GM18858 (cell line): ENCODE results near the gene TROAP.
"Not testable (repeated sequence)": the region's sequence is repeated elsewhere in the genome, so short reads cannot be mapped to it uniquely, and the experiment has no call there.

Experiments
- ATAC-seq: cut with Tn5 transposase; IDR thresholded peaks from one replicate; pipeline ENCODE4 v1.9.1; 2021; ENCODE audit not compliant: unreplicated experiment

Gene TROAP

DNA sequence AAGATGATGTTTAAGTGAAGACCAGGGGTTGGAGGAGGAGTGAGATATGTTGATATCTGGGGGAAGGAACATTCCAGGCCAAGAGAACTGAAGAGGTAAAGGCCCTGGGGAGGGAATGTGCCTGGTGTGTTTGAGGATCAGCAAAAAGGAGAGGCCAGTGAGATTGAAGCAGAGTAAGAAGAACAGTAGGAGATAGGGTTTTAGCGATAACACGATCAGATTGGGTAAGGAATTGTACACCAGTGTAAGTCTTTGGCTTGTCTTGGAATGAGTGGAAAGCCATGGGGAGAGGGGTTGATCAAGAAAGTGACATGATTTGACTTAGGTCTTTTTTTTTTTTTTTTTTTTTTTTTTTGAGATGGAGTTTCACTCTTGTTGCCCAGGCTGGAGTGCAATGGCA lies 4.8 kb downstream of the TROAP start:
- ATAC-seq: no peak

DNA sequence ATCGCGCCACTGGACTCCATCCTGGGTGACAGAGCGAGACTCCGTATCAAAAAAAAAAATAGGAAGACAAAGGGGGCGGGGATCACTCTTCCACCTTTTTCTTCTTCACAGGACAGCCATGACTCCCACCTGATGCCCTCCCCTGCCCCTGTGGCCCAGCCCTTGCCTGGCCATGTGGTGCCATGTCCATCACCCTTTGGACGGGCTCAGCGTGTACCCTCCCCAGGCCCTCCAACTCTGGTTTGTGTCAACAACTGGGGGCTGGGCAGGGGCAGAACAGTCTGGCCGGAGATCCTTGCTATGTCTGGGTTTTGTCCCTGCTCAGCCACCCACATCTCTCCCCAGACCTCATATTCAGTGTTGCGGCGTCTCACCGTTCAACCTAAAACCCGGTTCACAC lies 5.8 kb downstream of the TROAP start:
- no peak for ATAC-seq

DNA sequence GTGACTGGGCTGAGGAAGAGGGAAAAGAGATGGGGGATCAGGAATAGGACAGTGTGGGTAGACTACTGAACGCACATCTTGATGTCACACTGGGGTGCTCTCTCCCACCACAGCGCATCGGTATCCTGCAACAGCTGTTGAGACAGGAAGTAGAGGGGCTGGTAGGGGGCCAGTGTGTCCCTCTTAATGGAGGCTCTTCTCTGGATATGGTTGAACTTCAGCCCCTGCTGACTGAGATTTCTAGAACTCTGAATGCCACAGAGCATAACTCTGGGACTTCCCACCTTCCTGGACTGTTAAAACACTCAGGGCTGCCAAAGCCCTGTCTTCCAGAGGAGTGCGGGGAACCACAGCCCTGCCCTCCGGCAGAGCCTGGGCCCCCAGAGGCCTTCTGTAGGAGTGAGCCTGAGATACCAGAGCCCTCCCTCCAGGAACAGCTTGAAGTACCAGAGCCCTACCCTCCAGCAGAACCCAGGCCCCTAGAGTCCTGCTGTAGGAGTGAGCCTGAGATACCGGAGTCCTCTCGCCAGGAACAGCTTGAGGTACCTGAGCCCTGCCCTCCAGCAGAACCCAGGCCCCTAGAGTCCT lies 7.1 kb downstream of the TROAP start:
- no peak for ATAC-seq

DNA sequence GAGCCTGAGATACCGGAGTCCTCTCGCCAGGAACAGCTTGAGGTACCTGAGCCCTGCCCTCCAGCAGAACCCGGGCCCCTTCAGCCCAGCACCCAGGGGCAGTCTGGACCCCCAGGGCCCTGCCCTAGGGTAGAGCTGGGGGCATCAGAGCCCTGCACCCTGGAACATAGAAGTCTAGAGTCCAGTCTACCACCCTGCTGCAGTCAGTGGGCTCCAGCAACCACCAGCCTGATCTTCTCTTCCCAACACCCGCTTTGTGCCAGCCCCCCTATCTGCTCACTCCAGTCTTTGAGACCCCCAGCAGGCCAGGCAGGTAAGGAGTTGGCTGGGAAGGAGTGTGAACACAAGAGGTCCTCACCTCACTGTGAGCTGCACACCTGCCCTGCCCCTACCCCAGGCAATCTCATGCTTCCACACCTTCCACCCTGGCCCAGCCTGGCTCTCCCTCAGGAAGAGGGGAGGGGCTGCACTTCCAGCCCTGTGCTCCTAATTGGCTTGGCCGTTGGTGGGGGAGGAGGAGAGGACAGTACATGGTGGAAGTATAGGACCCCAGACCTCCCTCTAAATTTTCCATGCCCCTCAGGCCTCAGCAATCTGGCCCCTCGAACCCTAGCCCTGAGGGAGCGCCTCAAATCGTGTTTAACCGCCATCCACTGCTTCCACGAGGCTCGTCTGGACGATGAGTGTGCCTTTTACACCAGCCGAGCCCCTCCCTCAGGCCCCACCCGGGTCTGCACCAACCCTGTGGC lies 7.8 kb downstream of the TROAP start:
- ATAC-seq: no peak

DNA sequence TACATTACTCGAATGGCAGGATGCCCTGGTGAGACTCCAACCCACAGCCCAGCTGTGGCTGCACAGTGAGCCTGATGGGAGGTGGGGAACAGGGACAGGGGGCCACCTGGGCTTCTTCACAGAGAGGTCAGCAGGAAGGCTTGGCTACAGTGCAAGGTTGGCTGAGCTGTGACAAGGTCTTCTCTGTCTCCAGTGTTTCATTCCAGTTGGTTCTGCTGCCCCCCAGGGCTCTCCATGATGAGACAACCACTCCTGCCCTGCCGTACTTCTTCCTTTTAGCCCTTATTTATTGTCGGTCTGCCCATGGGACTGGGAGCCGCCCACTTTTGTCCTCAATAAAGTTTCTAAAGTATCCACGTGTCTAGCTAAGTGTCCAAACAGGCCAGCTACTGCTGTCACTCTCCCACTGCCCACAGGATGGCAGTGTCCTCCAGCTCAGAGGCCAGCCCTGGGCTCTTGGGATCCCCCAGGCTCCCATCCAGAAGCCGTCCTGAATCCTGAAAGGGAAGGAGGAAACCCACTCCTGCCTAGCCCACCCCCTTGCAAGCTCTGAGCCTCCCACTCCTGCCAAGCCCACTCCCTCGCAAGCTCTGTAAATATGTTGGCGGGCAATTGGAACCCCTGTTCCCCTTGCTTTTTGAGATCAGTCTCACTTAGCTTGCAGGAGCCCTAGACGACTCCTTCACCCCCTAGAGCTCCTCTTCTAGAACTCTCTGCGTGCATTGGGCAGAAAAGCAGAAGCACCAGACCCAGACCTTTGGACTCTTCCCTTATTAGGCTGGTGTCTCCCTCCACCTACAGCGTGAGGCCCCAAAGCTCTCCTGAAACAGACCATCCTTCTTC lies 8.5 kb downstream of the TROAP start:
- ATAC-seq: no peak

DNA sequence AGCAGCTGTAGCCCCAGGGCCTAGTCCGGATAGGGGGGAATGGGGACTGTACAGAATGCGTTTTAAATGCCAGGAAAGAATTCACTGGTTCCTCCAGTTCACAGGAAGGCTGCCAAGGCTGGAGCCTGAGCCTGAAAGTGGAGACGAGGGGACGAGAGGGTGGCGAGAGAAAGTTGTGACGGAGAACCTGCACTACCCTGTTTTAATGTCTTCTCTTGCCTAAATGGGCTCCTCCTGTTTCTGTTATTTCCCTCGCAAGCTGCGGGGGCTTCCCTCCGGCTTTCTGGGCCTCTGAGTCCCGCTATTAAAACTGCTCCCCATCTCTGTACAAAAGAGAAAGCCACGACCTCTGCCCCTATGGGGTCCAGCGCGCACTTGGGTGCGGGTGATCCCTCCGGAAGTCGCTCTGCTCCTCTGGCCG lies 9.4 kb downstream of the TROAP start:
- no peak for ATAC-seq

DNA sequence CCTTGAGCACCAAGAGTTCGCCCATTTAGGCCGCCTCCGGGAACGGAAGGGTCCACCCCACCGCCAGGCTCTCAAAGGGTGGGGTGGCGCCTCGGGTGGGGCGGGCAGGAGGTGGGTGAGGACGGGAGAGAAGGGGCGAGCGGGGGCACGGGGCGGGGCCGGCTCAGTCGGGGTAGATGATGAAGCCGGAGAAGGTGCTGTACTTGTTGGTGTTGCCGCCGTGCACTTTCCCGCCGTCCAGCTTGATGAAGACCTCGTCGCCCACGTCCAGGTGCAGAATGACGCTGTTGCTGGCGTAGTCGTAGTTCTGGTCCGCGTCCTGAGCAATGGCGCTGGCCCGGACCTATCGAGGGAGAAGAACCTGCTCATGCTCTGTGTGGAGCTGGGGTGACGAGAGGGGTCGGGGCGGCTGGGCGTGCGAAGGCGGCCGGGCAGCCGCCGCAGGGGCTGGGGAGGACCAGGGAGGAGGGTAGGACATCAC lies 9.9 kb downstream of the TROAP start:
- no peak for ATAC-seq

DNA sequence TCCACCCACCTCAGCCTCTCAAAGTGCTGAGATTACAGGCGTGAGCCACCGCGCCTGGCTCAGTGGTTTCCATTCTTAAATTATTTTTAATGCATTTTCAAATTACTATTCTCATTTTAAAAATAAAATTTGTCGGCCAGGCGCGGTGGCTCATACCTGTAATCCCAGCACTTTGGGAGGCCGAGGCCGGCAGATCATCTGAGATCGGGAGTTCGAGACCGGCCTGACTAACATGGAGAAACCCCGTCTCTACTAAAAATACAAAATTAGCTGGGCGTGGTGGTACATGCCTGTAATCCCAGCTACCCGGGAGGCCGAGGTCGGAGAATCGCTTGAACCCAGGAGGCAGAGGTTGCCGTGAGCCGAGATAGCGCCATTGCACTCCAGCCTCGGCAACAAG lies 10.7 kb downstream of the TROAP start:
- ATAC-seq: not testable (repeated sequence)

DNA sequence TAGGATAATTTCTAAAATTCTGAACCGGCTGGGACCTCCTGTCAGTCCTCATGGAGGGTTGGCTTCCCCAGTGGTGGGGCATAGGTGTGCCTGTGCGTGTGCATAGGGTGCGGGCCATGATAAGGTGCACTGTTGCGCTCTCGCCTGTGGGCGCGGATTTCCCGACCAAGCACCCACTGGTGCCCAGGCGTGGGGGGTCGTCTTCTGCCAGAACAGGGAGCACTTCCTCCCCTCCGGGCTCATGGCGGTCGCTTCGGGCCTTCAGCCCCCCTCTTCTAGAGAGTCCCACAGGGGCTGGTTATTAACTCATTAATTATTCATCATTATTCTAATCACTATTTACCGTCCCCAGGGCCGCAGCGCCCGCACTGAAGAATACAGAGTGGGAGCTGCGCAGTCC lies 11.2 kb downstream of the TROAP start:
- no peak for ATAC-seq

DNA sequence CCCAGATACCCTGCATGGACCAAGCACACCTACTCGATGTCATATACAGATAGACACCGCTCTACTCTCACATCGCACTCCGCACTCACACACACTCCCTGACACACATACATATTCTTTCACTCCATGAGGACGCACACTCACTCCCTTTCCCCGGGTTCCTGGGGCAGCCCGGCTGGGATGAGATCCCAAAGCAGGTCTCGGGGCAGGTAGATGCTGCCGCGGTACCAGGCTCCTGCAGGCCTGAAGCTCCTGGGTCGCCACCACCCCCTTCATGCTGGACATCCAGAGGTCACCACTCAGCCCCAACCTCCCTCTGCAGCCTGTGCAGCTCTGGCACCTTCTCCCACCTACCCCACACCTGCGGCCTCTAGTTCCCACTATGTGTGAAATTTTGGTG lies 11.6 kb downstream of the TROAP start:
- no peak for ATAC-seq

DNA sequence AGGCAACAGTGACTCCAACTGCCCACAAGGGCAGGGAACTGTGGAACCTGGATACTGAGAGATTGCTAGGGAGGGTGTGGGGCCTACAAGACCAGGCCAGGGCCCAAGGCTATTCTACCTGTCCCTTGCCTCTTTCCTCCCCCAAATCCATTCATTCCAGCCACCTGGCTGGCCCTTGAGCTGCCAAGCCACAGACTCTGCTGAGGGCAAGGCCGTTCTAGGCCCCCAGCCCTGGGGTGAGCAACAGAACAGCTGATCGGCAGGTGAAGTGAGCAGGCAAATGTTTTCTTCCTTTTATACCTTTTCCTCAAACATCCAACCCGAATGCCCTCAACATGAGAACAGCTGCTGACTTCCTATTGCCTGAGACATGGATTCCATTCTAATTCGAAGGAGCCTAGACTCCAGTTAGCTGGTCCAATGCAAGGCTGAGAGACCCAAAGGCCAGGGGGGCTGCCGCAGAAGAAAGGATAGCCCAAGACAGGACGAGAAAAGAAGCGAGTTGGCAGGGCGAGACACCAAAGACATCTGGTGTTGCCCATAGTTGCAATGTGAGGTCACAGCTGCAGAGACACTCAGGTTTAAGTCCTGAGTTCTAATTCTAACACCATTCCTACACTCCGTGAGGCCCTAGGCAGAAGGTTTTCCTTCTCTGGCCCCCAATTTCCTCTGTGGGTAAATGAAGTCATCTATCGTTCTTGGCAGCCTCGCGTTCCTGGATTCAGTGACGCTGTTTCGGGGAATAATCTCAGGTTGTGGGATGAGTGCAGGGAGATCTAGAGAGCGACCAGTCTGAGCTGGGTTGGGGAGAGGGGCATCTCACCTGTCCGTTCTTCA lies 12.3 kb downstream of the TROAP start:
- ATAC-seq: no peak

DNA sequence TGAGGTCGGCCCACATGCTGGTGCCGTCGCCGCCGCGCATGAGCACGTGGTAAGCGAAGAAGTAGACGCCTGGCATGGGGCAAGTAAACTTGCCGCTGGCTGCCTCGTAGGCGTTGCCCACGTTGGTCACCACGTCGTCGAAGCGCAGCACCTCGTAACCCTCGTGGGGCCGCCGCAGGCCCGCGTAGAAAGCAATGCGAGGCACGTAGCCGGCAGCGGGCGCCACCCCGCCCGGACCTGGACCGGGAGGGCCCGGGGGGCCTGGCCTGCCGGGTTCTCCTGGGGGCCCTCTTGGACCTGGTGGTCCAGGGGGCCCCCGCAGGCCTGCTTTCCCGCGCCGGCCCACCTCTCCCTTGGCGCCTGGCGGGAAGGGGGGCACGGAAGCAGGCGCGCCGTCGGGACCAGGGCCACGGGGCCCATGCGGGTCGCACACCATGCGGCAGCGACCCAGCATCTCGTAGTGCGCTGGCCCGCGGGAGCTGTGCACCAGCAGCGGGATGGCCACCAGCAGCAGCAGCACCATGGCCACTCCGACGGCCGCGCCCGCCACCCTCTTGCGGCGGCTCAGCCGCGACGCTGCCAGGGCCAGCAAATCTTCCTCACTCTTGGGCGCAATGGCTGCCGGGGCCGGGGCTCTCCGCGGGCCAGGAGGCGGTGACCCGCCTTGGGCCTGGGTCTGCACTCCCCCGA lies 13.0 kb downstream of the TROAP start:
- ATAC-seq: no peak

DNA sequence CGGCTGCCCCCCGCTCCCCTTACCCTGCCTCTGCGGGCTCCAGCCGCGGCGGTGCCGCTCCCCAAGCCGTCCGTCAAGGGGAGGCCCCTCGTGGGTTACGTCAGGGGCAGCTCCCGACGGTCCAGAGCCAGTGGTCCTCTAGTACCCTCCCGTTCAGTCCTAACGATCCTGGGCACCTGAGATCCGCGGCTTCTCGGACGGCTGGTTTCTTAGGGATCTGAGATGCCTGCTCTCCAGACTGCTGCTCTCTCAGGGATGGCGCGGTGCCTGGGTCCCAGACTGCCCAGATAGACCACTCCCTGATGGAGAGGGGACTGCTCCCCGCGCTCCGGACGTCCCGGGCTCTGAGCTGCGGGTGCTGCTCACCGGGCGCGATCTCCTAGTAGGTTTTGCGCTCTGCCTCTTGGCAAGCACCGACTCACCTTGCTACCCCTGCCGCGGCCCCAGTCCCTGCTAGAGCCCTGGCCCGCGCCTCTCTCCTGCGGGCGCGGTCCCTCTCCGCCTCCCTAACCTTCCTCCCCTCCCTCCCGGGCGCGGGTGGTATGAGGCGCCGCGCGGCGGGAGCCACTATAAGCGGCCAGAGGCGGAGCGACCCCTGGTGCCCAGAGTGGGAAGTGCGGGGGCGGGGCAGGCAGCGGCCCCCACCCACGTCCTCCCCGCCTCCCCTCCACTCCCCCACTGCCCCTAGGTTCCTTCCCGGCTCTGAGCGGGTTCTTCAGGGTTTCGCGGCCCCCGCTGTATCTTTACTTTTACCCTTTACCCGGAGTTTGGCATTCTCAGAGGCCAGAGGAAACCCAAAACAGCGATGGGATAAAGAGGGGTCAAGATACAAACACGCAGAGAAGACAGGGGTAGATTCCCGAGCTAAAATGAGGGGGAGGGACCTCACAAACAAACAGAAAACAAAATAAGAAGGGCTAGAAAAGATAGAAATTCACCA lies 13.9 kb downstream of the TROAP start, which contains the start of gene C1QL4:
Gene C1QL4 (minus strand): TSS at position 544 of the 940 bp plus-strand sequence. CDS start 711 bp downstream, outside the sequence.
- no peak for ATAC-seq

DNA sequence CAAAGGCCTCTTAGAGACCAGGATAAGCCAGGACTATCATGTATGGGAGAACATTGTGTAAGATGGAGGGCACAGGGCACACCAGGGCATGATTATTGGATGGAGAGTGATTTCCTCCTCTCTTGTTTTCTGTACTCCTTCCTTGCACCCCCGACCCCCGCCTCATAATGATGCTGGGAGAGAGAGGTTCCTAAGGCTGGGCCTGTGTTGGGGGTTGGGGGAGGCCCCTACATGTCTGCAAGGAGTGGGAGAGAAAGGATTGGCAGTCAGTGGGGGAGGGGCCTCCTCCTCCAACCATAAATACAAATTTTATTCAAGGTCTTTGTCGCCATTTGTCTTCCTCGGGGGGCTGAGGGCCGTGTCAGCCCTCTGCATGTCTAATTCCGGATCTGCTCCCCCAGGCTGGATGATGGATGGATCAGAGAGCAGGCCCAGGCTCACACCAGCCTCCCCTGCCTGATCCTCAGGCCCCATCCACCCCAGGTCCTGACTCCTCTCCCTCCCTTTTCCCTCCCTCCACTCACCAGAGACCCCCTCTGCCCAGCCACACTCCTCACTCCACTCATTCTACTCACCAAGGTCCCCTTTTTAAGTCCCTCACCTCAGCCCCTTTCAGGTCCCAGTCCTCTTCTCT lies 15.9 kb downstream of the TROAP start:
- no peak for ATAC-seq

DNA sequence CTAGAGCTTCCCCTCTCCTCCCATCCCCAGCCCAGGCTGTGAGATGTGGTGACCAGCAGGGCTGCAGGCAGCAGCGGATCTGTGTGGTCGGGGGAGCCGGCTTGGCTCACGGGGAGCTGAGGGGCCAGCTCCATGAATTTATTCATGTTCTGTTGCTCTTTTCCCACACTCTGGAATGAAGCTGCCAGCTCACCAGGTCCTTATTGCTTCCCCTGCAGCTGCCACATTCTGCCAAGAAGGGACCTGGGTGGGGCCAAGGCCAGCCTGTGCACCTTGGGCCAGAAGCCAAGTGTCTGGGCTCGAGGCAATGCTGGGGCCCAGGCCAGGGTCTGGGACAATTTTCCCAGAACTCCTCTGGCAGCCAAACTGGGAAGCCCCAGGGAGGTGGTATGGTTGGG lies 16.4 kb downstream of the TROAP start:
- no peak for ATAC-seq

DNA sequence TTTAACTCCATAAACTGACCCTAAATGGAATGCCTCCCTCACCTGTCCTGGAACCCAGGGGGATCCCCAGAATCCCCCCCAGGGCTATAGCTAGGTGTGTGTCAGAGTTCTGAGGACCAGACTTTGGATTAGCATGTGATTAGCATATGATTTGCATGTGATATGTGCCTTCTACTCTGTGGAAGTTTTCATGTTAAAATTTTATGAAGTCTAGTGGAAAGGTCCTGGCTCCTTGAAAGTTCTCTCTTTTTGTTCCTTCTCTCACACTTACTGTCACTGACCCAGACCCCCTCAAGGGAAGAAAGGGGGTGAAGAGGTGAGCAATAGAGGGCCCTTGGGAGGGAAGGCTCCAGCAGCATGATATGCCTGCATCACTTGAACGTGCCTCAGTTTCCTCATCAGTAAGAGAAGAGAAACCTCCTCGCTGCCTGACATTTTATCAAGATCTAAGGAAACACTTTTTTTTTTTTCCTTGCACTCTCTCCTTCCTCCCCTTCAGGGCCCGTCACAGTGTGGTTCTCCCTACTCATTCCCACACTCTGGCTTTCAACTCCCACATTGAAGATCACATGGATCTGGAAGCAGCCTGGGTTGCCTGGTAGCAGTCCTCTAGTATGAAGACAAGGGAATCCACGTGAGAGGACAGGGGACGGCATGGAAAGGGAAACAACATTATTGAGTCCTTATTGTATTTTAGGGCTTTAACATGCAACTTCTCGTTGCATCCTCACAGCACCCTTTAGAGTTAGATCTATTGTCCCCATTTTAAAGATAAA lies 17.2 kb downstream of the TROAP start:
- no peak for ATAC-seq

DNA sequence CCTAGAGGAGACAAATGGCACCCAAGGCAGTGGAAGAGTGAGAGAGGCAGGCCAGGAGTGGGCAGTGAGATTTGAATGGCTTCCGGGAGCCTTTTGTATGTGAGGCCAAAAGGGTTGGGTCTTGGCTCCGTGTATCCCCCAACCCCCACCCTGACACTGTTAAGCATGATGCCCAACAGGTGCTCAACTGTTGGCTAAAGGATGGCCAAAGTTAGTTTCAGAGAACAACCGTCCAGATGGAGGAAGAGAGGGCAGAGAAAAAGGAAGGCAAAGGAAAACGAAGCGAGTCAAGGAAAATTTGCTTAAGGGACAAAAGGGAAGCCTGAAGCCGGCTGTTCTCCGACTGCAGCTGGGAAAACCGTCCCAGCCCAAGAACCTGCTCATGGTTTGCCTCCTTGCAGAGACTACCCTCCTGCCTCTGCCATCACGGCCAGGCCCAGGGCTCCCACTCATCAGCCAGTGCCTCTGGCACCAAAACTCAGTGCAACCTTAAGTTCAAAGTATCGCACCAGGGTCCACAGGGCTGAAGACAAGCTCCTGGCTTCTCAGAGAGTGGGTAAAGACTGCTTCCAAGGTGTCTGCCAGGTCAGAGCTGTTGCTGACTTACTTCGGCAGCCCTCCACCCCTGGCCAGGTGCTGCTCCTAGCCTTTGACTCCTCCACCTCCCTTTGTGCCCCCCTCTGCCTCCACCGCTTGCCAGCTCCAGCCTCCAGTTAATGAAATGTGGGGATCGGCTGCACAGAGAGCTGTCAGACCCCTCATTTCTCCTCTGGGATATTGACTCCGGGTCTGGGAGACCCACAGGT lies 18.1 kb downstream of the TROAP start:
- no peak for ATAC-seq
